Astrocyte of the cerebellum (primary cell): ENCODE measurements around the gene PHF21B.

ENCODE experiments used
- DNase-seq: peaks from one replicate; pipeline ENCODE4 v3.0.0-alpha.2; 2011; ENCODE audit warnings: low read depth
- H3K4me3 ChIP-seq: 2 replicates; pipeline ENCODE4 v1.5.1; 2011; ENCODE audit warnings: mild to moderate bottlenecking, low read depth, low read length, moderate library complexity
- CTCF ChIP-seq: IDR thresholded peaks from 2 replicates; pipeline ENCODE4 v1.5.1; 2012; ENCODE audit warnings: low read length, low read depth, moderate library complexity, mild to moderate bottlenecking; ENCODE audit errors: missing control alignments
- in situ Hi-C: cut with HindIII; loops from 2 replicates; pipeline ENCODE4 v1.10.0; 2017; ENCODE audit warnings: low sequenced_read_pairs

PHF21B gene

GRCh38 chr22:44995105-44995514, 14.7 kb downstream of the PHF21B start:
- no peak overlapping the region for H3K4me3 ChIP-seq
- in situ Hi-C loops, result no loop called here
- no peak for DNase-seq
- no peak for TF ChIP-seq CTCF

GRCh38 chr22:44994399-44995104, 15.3 kb downstream of the PHF21B start:
- no peak overlapping the region for H3K4me3 ChIP-seq
- in situ Hi-C loops, result no loop called here
- no peak for TF ChIP-seq CTCF
- DNase-seq, result no peak

- no peak for TF ChIP-seq CTCF
- in situ Hi-C loops, result no loop called here
- DNase-seq, result no peak
- H3K4me3 ChIP-seq, result no peak overlapping the region
Measured at GRCh38 chr22:44992166-44992565, 17.6 kb downstream of the PHF21B start.

GRCh38 chr22:44991218-44991617, 18.6 kb downstream of the PHF21B start:
- no peak for TF ChIP-seq CTCF
- H3K4me3 ChIP-seq, result no peak overlapping the region
- in situ Hi-C loops, result no loop called here
- DNase-seq, result no peak

GRCh38 chr22:44990810-44991209, 19.0 kb downstream of the PHF21B start:
- no peak for DNase-seq
- no peak overlapping the region for H3K4me3 ChIP-seq
- in situ Hi-C loops, result no loop called here
- no peak for TF ChIP-seq CTCF

- DNase-seq, result no peak
- in situ Hi-C loops, result no loop called here
- no peak overlapping the region for H3K4me3 ChIP-seq
- no peak for TF ChIP-seq CTCF
Measured at GRCh38 chr22:44990328-44990727, 19.5 kb downstream of the PHF21B start.

GRCh38 chr22:44988671-44989070, 21.1 kb downstream of the PHF21B start:
- no peak overlapping the region for H3K4me3 ChIP-seq
- TF ChIP-seq CTCF, result no peak
- no peak for DNase-seq
- in situ Hi-C loops, result no loop called here
